OCI-LY1 (cell line): ENCODE results near the gene SPOCK2.

Experiments used
- CTCF ChIP-seq: fragments of 200-600 bp; sonication (generic), shearing (Covaris generic); IDR thresholded peaks from 2 replicates; pipeline ENCODE4 v1.5.1; 2017; ENCODE audit warnings: mild to moderate bottlenecking, antibody characterized with exemption, low read length, moderate library complexity, mixed read lengths
- EZH2 ChIP-seq: fragments of 200-600 bp; sonication (generic), shearing (Covaris generic); IDR thresholded peaks from 2 replicates; pipeline ENCODE4 v1.8.0; 2017; ENCODE audit warnings: borderline replicate concordance, mixed run types, mild to moderate bottlenecking, antibody characterized with exemption, low read length, moderate library complexity, mixed read lengths

GRCh38 chr10:72056113-72056512, 32.2 kb downstream of the SPOCK2 start:
- TF ChIP-seq CTCF, result no peak
- TF ChIP-seq EZH2, result no peak
